Lower lobe of right lung (tissue), 2 donors: ENCODE data around the gene AMY1B. TPM values are rescaled to one million over a fixed set of nuclear protein-coding genes. Genes with fewer than 3 reads are reported as not detected.
"Not testable (repeated sequence)": the region's sequence is repeated elsewhere in the genome, so short reads cannot be mapped to it uniquely, and the experiment has no call there.

ENCODE experiments used
- ATAC-seq, 2 donors: fragments of 200-7000 bp; cut with Tn5 transposase; one replicate each; pipeline ENCODE4 v1.9.1; 2020 to 2022; ENCODE audit warnings: mild to moderate bottlenecking in 2 of 2, moderate library complexity in 2 of 2
- DNase-seq: peaks from one replicate; pipeline ENCODE4 v3.0.0-alpha.2; 2020
- H3K27ac ChIP-seq: fragments of 200-600 bp; one replicate; pipeline ENCODE4 v1.8.0; 2022
- H3K27me3 ChIP-seq: fragments of 200-600 bp; one replicate; pipeline ENCODE4 v1.8.0; 2022; ENCODE audit warnings: low read depth
- H3K36me3 ChIP-seq: fragments of 200-600 bp; one replicate; pipeline ENCODE4 v1.8.0; 2022; ENCODE audit warnings: mild to moderate bottlenecking
- H3K4me1 ChIP-seq: fragments of 200-600 bp; one replicate; pipeline ENCODE4 v1.8.0; 2022
- H3K4me3 ChIP-seq: fragments of 200-600 bp; one replicate; pipeline ENCODE4 v1.8.0; 2022; ENCODE audit warnings: mild to moderate bottlenecking
- H3K9me3 ChIP-seq: fragments of 200-600 bp; one replicate; pipeline ENCODE4 v1.8.0; 2022
- intact Hi-C: fragments of 100-400 bp; cut with DNase I; formaldehyde crosslinking; loops from one replicate; pipeline ENCODE4 v1.11.0; 2022
- total RNA-seq: library from RNA; stranded (reverse); fragmentation: NEBNext Ultra II Directional; extraction: Animal tissue kit (Norgen Biotek cat#: 25700); gene quantifications from one replicate; pipeline ENCODE4 v1.2.1, GENCODE V29; 2021
- donor health status: DM: no; HTN: yes; CAD: no; lungs with severe emphysema.

Gene AMY1B
- total RNA-seq, 1 donor from 2014 or later, result 5.8 TPM

DNA sequence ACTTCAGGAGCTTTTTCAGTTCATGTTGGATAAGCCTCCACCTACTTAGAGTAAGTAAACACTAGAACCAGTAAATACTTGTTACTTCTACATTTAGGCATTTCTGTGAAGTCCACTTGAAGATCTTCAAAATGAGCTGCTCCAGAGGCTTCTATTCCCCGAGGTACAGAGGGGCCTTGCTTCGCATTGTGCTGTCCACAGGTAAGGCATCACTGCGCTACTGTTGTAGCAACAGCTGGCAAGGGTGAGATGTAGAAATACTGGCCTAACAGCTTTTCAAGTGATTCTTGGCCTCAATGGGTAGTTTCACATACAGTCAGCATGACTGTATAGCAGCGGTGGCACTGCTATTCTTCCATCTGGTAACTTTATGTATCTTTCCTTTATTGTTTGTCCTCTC is 45.1 kb downstream of the AMY1B start:
- H3K4me3 ChIP-seq, H3K4me1 ChIP-seq, H3K9me3 ChIP-seq, H3K27ac ChIP-seq, H3K36me3 ChIP-seq, intact Hi-C loops, DNase-seq, H3K27me3 ChIP-seq: not testable (repeated sequence)
- peak; percentile 96 for ATAC-seq

DNA sequence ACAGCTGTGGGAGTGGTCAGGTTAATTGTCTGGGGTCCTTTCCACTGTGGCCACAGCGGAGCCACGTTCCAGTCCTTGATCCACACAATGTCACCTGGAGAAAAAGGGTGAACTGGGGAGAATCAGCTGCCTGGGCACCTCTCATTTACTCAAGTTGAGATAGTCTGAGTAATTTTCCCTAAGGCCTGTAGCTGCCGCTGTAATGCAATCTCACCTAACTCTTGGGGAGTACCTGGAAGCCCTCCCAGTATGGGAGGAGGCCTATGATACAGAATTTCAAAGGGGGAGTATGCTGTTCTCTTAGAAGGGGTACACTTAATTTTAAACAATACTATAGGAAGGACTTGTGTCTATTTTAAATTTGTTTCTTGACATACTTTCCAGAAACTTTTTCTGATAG is 45.7 kb downstream of the AMY1B start:
- H3K4me3 ChIP-seq, DNase-seq: not testable (repeated sequence)

DNA sequence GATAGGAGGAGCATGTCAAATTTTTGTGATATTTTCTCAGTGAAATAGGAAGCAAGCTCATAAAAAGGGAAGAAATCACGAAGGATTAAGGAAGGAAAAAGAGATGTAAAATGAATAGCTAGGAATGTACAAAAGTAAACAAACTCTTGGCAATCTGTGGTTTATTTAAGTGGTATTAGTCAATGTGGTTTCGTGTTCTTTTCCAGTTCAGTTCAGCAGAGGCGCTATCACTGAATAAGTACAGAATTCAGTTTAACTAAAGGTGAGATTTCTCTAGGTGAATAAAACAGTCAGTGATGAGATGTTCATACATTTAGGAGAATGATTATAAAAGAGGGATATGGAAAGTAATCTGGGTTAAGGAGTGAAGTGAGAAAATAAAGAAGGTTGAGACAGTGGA is 52.1 kb downstream of the AMY1B start:
- intact Hi-C loops, H3K27ac ChIP-seq, H3K36me3 ChIP-seq, H3K9me3 ChIP-seq, H3K4me3 ChIP-seq, H3K27me3 ChIP-seq, H3K4me1 ChIP-seq, DNase-seq: not testable (repeated sequence)
- peak; percentile 45 to 80 for ATAC-seq

More for the DNA sequence above, 45.7 kb downstream of the AMY1B start:
- peak; percentile 27 to 60 for ATAC-seq
- H3K27me3 ChIP-seq, intact Hi-C loops, H3K4me1 ChIP-seq, H3K9me3 ChIP-seq, H3K27ac ChIP-seq, H3K36me3 ChIP-seq: not testable (repeated sequence)

DNA sequence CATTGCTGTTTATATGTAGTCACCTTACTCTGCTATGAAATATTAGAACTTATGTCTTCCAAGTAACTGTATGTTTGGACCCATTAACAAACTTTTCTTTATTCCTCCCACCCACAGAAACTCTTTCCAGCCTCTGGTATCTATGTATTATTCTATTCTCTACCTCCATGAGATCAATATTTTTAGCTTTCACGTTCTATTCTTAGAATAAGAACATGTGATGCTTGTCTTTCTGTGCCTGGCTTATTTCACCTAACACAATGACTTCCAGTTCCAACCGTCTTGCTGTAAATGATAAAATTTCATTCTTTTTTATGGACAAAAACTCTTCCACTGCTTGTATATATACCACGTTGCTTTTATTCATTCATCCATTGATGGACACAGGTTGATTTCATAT is 54.8 kb downstream of the AMY1B start:
- H3K4me3 ChIP-seq, intact Hi-C loops, H3K36me3 ChIP-seq, H3K9me3 ChIP-seq, ATAC-seq, H3K27me3 ChIP-seq, DNase-seq, H3K4me1 ChIP-seq, H3K27ac ChIP-seq: not testable (repeated sequence)

Other genes with a start within 250 kb of the AMY1B start
- 35.0 TPM for gene RNPC3, start 170.5 kb downstream of the AMY1B start, total RNA-seq
- gene AMY2B, start 124.6 kb downstream of the AMY1B start, total RNA-seq, result 23.5 TPM
- gene AMY2A, start 78.8 kb downstream of the AMY1B start, total RNA-seq, result not detected
- gene AMY1A, start 40.5 kb downstream of the AMY1B start, total RNA-seq, result 5.8 TPM
- 35.3 TPM for gene AMY1C, start 53.7 kb upstream of the AMY1B start, total RNA-seq